ENCODE data around the gene AKIRIN2.
"Not testable (repeated sequence)": the region's sequence is repeated elsewhere in the genome, so short reads cannot be mapped to it uniquely, and the experiment has no call there.

Gene AKIRIN2

GRCh38 chr6:87718662-87719433 is 16.8 kb upstream of the AKIRIN2 start:
- DNase-seq (ENCODE audit: low read depth in 2 of 3, low spot score in 1 of 3), result no peak

- DNase-seq (ENCODE audit: low read depth in 2 of 3, low spot score in 1 of 3), result no peak
Measured at GRCh38 chr6:87716928-87717614, 15.0 kb upstream of the AKIRIN2 start.

GRCh38 chr6:87714093-87714842 is 12.2 kb upstream of the AKIRIN2 start:
- DNase-seq (ENCODE audit: low read depth in 2 of 3, low spot score in 1 of 3), result no peak

- DNase-seq (ENCODE audit: low read depth in 2 of 3, low spot score in 1 of 3), result not testable (repeated sequence)
Measured at GRCh38 chr6:87712713-87713112, 10.7 kb upstream of the AKIRIN2 start.

GRCh38 chr6:87710090-87710489 is 8.1 kb upstream of the AKIRIN2 start:
- no peak for DNase-seq (ENCODE audit: low read depth in 2 of 3, low spot score in 1 of 3)

- DNase-seq (ENCODE audit: low read depth in 2 of 3, low spot score in 1 of 3), result not testable (repeated sequence)
Measured at GRCh38 chr6:87708581-87709427, 6.8 kb upstream of the AKIRIN2 start.

- DNase-seq (ENCODE audit: low read depth in 2 of 3, low spot score in 1 of 3), result no peak
Measured at GRCh38 chr6:87706187-87706966, 4.3 kb upstream of the AKIRIN2 start.

- peak; percentile 38 to 63 (median 43) for DNase-seq (ENCODE audit: low read depth in 2 of 3, low spot score in 1 of 3)
Measured at GRCh38 chr6:87705070-87705691, 3.1 kb upstream of the AKIRIN2 start.

- DNase-seq (ENCODE audit: low read depth in 2 of 3, low spot score in 1 of 3), result not testable (repeated sequence)
Measured at GRCh38 chr6:87703039-87703438, 1.0 kb upstream of the AKIRIN2 start.

GRCh38 chr6:87702589-87702945 is 534 bp upstream of the AKIRIN2 start:
- DNase-seq (ENCODE audit: low read depth in 2 of 3, low spot score in 1 of 3), result no peak

- no peak for DNase-seq (ENCODE audit: low read depth in 2 of 3, low spot score in 1 of 3)
Measured at GRCh38 chr6:87701344-87701675, 723 bp downstream of the AKIRIN2 start.

GRCh38 chr6:87700397-87701343 is 1.4 kb downstream of the AKIRIN2 start:
- DNase-seq (ENCODE audit: low read depth in 2 of 3, low spot score in 1 of 3), result peak in 2 of 3 donors; percentile 18 to 21

- no peak for DNase-seq (ENCODE audit: low read depth in 2 of 3, low spot score in 1 of 3)
Measured at GRCh38 chr6:87699576-87699975, 2.5 kb downstream of the AKIRIN2 start.

- DNase-seq (ENCODE audit: low read depth in 2 of 3, low spot score in 1 of 3), result no peak
Measured at GRCh38 chr6:87698547-87699006, 3.5 kb downstream of the AKIRIN2 start.

- no peak for DNase-seq (ENCODE audit: low read depth in 2 of 3, low spot score in 1 of 3)
Measured at GRCh38 chr6:87697581-87698546, 4.2 kb downstream of the AKIRIN2 start.

GRCh38 chr6:87696817-87697216 is 5.2 kb downstream of the AKIRIN2 start:
- not testable (repeated sequence) for DNase-seq (ENCODE audit: low read depth in 2 of 3, low spot score in 1 of 3)

GRCh38 chr6:87692086-87692485 is 9.9 kb downstream of the AKIRIN2 start:
- DNase-seq (ENCODE audit: low read depth in 2 of 3, low spot score in 1 of 3), result no peak
